HepG2 (cell line): ENCODE results near the gene DPEP2NB. TPM values are rescaled to one million over a fixed set of nuclear protein-coding genes. Genes with fewer than 3 reads are reported as not detected.

Experiments used
- AGO1 ChIP-seq: fragments of 200-400 bp; formaldehyde crosslinking; IDR thresholded peaks from 2 replicates; pipeline ENCODE4 v1.6.1; 2017; ENCODE audit warnings: mild to moderate bottlenecking, low read depth, low read length, moderate library complexity; ENCODE audit not compliant: poor library complexity, severe bottlenecking
- EED ChIP-seq: sonication (generic); formaldehyde crosslinking; IDR thresholded peaks from 2 replicates; pipeline ENCODE4 v1.5.0; 2020; ENCODE audit warnings: mild to moderate bottlenecking, missing genetic modification reagents
- FOXK2 ChIP-seq: fragments of 450-650 bp; IDR thresholded peaks from 2 replicates; pipeline ENCODE4 v1.6.1; 2016
- FOXP1 ChIP-seq, 2 experiments: fragments of 450-650 bp in 1 of 2; IDR thresholded peaks; 2 replicates each; pipeline ENCODE4 v1.6.1; 2017 to 2018; ENCODE audit warnings: antibody characterized with exemption in 1 of 2
- HNRNPUL1 ChIP-seq: fragments of 200-400 bp; formaldehyde crosslinking; IDR thresholded peaks from 2 replicates; pipeline ENCODE4 v1.6.1; 2017; ENCODE audit warnings: low read depth, mild to moderate bottlenecking, low read length, moderate library complexity
- MED1 ChIP-seq: sonication (generic); formaldehyde crosslinking; IDR thresholded peaks from 2 replicates; pipeline ENCODE4 v1.4.0; 2020; ENCODE audit warnings: missing genetic modification reagents
- MTA1 ChIP-seq: sonication (generic); formaldehyde crosslinking; IDR thresholded peaks from 2 replicates; pipeline ENCODE4 v1.4.0; 2020; ENCODE audit warnings: missing genetic modification reagents, mild to moderate bottlenecking, borderline replicate concordance
- NFKB2 ChIP-seq: sonication (generic); formaldehyde crosslinking; IDR thresholded peaks from 2 replicates; pipeline ENCODE4 v1.4.0; 2020; ENCODE audit warnings: missing genetic modification reagents, borderline replicate concordance
- PHF5A ChIP-seq: IDR thresholded peaks from one replicate; pipeline ENCODE4 v1.6.1; 2018; ENCODE audit warnings: low read depth, missing genetic modification reagents; ENCODE audit not compliant: unreplicated experiment
- POLR2A ChIP-seq, 2 experiments: IDR thresholded peaks; 2 replicates each; pipeline ENCODE4 v1.6.1; 2011; ENCODE audit warnings: low read depth in 2 of 2, low read length in 2 of 2, mild to moderate bottlenecking in 1 of 2, moderate library complexity in 1 of 2; ENCODE audit not compliant: insufficient read depth in 1 of 2
- PPARG ChIP-seq: conservative IDR thresholded peaks from 2 replicates; pipeline ENCODE4 v1.6.1; 2016; ENCODE audit warnings: missing biosample characterization, missing genetic modification reagents
- SKI ChIP-seq: fragments of 450-650 bp; IDR thresholded peaks from one replicate; pipeline ENCODE4 v1.6.1; 2018; ENCODE audit warnings: mild to moderate bottlenecking; ENCODE audit not compliant: partially characterized antibody
- TCF12 ChIP-seq, 2 experiments: fragments of 450-650 bp in 1 of 2; sonication (generic) in 1 of 2; formaldehyde crosslinking in 1 of 2; IDR thresholded peaks; 2 replicates each; pipeline versions ENCODE4 v1.6.1 to v1.8.0; 2017 to 2022; ENCODE audit warnings: antibody characterized with exemption in 1 of 2, mild to moderate bottlenecking in 1 of 2, missing genetic modification reagents in 1 of 2, moderate library complexity in 1 of 2
- TCF7L2 ChIP-seq: IDR thresholded peaks from 2 replicates; pipeline ENCODE4 v1.6.1; 2011; ENCODE audit warnings: mild to moderate bottlenecking, low read depth, low read length, moderate library complexity
- THAP7 ChIP-seq: sonication (generic); formaldehyde crosslinking; IDR thresholded peaks from 2 replicates; pipeline ENCODE4 v1.8.1; 2023; ENCODE audit warnings: mild to moderate bottlenecking, missing genetic modification reagents
- XRCC5 ChIP-seq: fragments of 200-400 bp; formaldehyde crosslinking; optimal IDR thresholded peaks from 2 replicates; pipeline ENCODE3; 2017; ENCODE audit warnings: mild to moderate bottlenecking, low read length
- ZC3H13 ChIP-seq: sonication (generic); formaldehyde crosslinking; IDR thresholded peaks from 2 replicates; pipeline ENCODE4 v1.8.1; 2023; ENCODE audit warnings: mild to moderate bottlenecking, missing genetic modification reagents, moderate library complexity
- ZFP82 ChIP-seq: sonication (generic); formaldehyde crosslinking; IDR thresholded peaks from 2 replicates; pipeline ENCODE4 v1.5.1; 2020; ENCODE audit warnings: mild to moderate bottlenecking, missing genetic modification reagents, borderline replicate concordance
- ZNF136 ChIP-seq: sonication (generic); formaldehyde crosslinking; IDR thresholded peaks from 2 replicates; pipeline ENCODE4 v1.8.1; 2022; ENCODE audit warnings: low read depth, mild to moderate bottlenecking, moderate library complexity, missing genetic modification reagents
- ZNF230 ChIP-seq: sonication (generic); formaldehyde crosslinking; IDR thresholded peaks from 2 replicates; pipeline ENCODE4 v1.4.0; 2020; ENCODE audit warnings: mild to moderate bottlenecking, missing genetic modification reagents
- ZNF292 ChIP-seq: sonication (generic); formaldehyde crosslinking; IDR thresholded peaks from 2 replicates; pipeline ENCODE4 v1.8.1; 2022; ENCODE audit warnings: mild to moderate bottlenecking, low read depth, missing genetic modification reagents, borderline replicate concordance
- ZNF367 ChIP-seq: sonication (generic); formaldehyde crosslinking; IDR thresholded peaks from 2 replicates; pipeline ENCODE4 v1.4.0; 2020; ENCODE audit warnings: missing genetic modification reagents, borderline replicate concordance
- ZNF569 ChIP-seq: sonication (generic); formaldehyde crosslinking; IDR thresholded peaks from 2 replicates; pipeline ENCODE4 v1.5.0; 2020; ENCODE audit warnings: mild to moderate bottlenecking, missing genetic modification reagents, moderate library complexity, borderline replicate concordance
- ZNF572 ChIP-seq: sonication (generic); formaldehyde crosslinking; IDR thresholded peaks from 2 replicates; pipeline ENCODE4 v1.5.1; 2020; ENCODE audit warnings: mild to moderate bottlenecking, missing genetic modification reagents
- ZSCAN9 ChIP-seq: IDR thresholded peaks from 2 replicates; pipeline ENCODE4 v1.6.1; 2016; ENCODE audit warnings: borderline replicate concordance
- ZXDC ChIP-seq: sonication (generic); formaldehyde crosslinking; IDR thresholded peaks from 2 replicates; pipeline ENCODE4 v1.5.0; 2020; ENCODE audit warnings: mild to moderate bottlenecking, missing genetic modification reagents
- polyA plus RNA-seq, 8 experiments: library from polyadenylated mRNA; depleted of rRNA in 3 of 8; stranded (reverse) in 7 of 8; unstranded in 1 of 8; fragments of >200 nt; fragmentation: Illumina TruSeq in 4 of 8; extraction: Trizol in 4 of 8; gene quantifications; 2 replicates each; pipeline versions ENCODE4 v1.2.1 to v1.2.3, GENCODE V29; 2011 to 2016; ENCODE audit warnings: low read depth in 4 of 8, missing spikeins in 1 of 8, mixed read lengths in 1 of 8; ENCODE audit not compliant: insufficient read depth in 1 of 8
- total RNA-seq, 5 experiments: library from RNA; depleted of rRNA; stranded (reverse); fragments of >200 nt; fragmentation: Illumina TruSeq; extraction: Trizol; gene quantifications; 2 replicates each; pipeline ENCODE4 v1.2.3, GENCODE V29; 2016; ENCODE audit warnings: low read depth in 1 of 5
- TF ChIP-seq, protein P1 (sequence below): IDR thresholded peaks from 2 replicates; pipeline ENCODE4 v1.6.1; 2012; ENCODE audit warnings: inconsistent platforms

DPEP2NB gene
- total and polyA plus RNA-seq, 2 of the 13 experiments (the other 11 are each of a cell fraction or from before 2014, with no cell fraction given), result not detected

GRCh38 chr16:68021490-68021889 lies 5.8 kb upstream of the DPEP2NB start (continued):
- TF ChIP-seq ZXDC (CRISPR knock-in tag), result no peak
- TF ChIP-seq, protein P1, sequence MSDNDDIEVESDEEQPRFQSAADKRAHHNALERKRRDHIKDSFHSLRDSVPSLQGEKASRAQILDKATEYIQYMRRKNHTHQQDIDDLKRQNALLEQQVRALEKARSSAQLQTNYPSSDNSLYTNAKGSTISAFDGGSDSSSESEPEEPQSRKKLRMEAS, result no peak
- no peak for TF ChIP-seq ZNF572 (CRISPR knock-in tag)
- no peak for TF ChIP-seq FOXK2
- TF ChIP-seq ZNF230 (CRISPR knock-in tag), result no peak
- TF ChIP-seq ZC3H13 (CRISPR knock-in tag), result peak; percentile 79; the same call in 1 of the 2 replicates
- no peak for TF ChIP-seq ZNF292 (CRISPR knock-in tag)
- no peak for TF ChIP-seq MED1 (CRISPR knock-in tag)
- 0 out of 2 replicates have a peak, but pooled peaks have one; percentile 17 for TF ChIP-seq ZNF367 (CRISPR knock-in tag)
- TF ChIP-seq MTA1 (CRISPR knock-in tag), result no peak
- 0 out of 2 replicates have a peak, but pooled peaks have one; percentile 22 for TF ChIP-seq EED (CRISPR knock-in tag)
- TF ChIP-seq NFKB2 (CRISPR knock-in tag), result 0 out of 2 replicates have a peak, but pooled peaks have one; percentile 50
- TF ChIP-seq THAP7 (CRISPR knock-in tag), result no peak
- no peak for TF ChIP-seq PPARG
- no peak for TF ChIP-seq HNRNPUL1
- no peak for TF ChIP-seq XRCC5
- TF ChIP-seq TCF7L2, result no peak
- TF ChIP-seq ZNF136 (CRISPR knock-in tag), result no peak
- TF ChIP-seq ZNF569 (CRISPR knock-in tag), result no peak
- no peak for TF ChIP-seq PHF5A (CRISPR knock-in tag)
- no peak for TF ChIP-seq TCF12 (IDR thresholded peaks at IDR 0.05)
- TF ChIP-seq TCF12 (CRISPR knock-in tag; IDR thresholded peaks at IDR 0.05), result no peak
- no peak for TF ChIP-seq POLR2A (IDR thresholded peaks at IDR 0.05; ENCODE audit: insufficient read depth in 1 of 2, low read depth in 2 of 2, low read length in 2 of 2)
- no peak for TF ChIP-seq ZSCAN9
- no peak for TF ChIP-seq FOXP1 (IDR thresholded peaks at IDR 0.05)
- no peak for TF ChIP-seq FOXP1 (CRISPR knock-in tag; IDR thresholded peaks at IDR 0.05)
- no peak for TF ChIP-seq SKI
- no peak for TF ChIP-seq AGO1
- no peak for TF ChIP-seq ZFP82 (CRISPR knock-in tag)
